Astrocyte of the hippocampus (primary cell): ENCODE results near the gene PGAP6.
"Not testable (repeated sequence)": the region's sequence is repeated elsewhere in the genome, so short reads cannot be mapped to it uniquely, and the experiment has no call there.

Experiments used
- DNase-seq: peaks from one replicate; pipeline ENCODE4 v3.0.0; 2011; ENCODE audit warnings: low read depth, low spot score

PGAP6 gene

DNA sequence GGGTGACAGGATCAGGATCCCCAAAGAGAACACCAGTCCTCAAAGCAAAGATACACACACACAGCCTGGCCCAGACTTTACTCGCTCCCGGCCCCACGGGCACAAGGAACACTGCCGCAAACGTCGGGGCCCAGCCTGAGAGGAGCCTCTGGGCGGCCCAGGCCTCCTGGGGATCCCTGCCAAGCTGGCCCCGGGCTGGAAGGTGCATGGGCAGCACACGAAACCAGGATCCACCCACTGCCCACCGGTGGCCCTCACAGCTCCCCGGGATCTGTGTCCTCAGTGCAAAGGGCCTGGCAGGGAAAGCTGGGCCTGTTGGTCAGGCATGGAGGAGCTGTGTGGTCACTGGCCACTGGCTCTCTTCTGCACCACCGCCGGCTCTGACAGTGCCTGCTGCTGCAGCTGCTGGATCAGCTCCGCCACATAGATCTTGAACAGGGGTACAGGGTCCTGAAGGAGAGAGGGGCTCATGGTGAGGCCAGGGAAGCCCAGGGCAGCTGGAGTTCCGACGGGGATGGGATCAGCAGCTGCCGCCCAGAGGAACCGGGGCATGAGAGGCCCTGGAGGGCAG, 14.4 kb downstream of the PGAP6 start:
- no peak for DNase-seq

DNA sequence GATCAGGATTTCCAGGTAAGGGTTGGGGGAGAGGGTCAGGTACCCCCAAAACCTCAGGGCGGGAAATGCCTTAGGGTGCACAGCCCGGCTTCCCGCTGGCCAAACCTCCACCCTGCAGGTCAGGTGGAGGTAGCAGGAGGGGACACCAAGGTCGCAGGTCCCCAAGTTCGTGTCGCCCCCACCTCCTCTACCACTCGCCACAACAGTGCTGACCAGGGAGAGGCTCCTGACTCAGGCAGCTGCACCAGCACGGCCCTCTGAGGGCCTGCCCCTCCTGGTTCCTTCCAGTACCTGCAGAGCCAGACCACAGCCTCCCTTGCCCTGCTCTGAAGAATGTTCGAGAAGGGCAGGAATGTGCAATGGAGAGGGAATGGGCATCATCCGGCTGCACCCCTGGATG, 15.3 kb downstream of the PGAP6 start:
- DNase-seq: no peak

DNA sequence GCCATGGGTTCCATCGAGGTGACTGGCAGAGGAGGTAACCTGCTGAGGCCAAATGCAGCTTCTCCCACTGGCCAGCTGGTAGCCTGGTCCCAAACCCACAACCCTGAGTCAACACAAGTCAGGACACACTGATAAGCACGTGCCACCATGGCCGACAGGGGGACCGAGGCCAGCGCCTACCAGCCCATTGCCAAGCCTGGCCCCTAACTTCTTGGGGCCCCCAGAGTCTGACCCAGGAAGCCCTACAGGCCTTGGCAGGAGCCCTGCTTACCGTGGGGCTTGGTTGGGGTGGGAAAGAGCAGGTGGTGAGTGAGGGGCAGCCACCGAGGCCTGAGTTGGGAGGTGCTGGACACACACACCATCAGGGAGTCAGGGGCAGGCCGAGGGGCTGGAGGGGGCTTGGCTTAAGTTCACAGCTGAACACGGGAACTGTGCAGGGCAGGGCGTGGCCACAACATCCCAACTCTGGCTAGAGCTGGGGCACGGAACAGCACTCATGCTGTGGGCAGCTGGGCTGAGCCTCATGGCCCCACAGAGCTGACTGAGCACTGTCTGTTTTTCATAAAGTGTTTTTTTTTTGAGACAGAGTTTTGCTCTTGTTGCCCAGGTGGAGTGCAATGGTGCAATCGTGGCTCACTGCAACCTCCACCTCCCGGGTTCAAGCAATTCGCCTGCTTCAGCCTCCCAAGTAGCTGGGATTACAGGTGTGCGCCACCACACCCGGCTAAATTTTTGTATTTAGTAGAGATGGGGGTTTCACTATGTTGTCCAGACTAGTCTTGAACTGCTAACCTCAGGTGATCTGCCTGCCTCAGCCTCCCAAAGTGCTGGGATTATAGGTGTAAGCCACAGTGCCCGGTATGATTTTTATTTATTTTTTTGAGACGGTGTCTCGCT, 16.9 kb downstream of the PGAP6 start:
- no peak for DNase-seq

GRCh38 chr16:363766-364490, 17.9 kb downstream of the PGAP6 start:
- DNase-seq: no peak

DNA sequence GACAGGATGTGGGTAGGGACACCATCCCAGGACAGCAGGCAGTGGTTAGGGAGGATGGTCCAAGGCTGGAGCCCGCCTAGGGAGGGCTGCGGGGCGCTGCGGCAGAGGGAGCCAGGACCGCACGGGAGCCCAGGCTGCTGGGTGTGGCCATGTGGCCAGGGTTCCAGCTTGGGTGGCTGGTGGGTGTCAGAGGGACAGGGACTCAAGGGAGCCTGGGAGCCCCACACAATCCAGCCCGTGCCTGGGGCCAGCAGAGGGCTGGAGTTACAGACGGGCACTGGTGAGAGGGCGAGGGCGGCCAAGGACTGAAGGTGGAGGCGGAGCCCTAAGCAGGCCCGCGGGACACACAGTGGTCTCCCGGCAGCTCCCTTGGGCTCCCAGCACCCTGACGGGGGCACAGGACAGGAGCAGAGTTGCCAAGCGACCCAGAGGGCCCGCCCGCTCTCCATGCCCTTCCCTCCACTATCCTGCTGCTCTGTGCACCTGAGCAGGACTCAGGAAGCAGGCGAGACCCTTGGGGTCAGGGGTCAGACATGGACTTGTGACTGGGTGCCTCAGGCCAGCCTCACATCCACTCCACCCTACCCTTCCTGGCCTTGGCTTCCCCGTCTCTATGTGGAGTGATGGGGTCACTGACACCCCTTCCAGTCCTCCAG, 18.5 kb downstream of the PGAP6 start:
- DNase-seq: no peak

DNA sequence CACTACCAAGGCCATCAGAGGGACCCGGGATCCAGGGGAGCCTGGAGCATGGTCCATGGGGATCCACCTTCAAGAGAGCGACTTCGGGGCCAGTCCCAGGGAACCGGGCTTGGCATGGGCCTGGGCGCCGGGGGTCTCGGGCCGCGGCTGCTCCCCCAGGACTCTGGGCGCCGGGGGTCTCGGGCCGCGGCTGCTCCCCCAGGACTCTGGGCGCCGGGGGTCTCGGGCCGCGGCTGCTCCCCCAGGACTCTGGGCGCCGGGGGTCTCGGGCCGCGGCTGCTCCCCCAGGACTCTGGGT, 19.1 kb downstream of the PGAP6 start:
- not testable (repeated sequence) for DNase-seq

- peak; percentile 86 for DNase-seq
Observed at GRCh38 chr16:361872-362701, 19.7 kb downstream of the PGAP6 start.

DNA sequence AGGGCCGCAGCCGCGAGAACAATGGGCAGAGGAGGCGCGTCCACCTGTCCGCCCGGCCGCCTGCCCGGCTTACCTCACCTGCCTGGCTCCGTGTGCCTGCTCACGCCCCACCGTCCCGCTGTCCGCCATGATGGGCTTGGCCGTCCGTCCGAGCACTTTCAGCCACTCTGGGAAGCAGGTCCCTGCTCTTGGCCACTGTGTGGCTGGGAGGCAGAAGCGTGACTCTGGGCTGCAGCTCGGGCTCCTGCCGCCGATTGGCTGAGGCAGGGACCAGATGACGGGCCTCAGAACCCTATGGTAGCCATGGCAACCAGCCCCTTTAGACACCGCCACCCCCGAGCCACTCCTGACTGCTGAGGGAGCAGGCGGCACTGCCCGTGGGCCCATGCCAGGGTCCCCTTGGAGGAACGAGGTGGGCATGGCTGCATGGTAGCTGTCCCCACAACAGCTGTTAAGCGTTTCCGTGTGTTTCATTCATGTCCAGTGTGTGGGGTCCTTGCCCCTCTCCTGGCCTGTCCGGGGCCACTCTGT, 20.4 kb downstream of the PGAP6 start:
- DNase-seq: no peak

GRCh38 chr16:360698-361336, 21.0 kb downstream of the PGAP6 start:
- DNase-seq: no peak

DNA sequence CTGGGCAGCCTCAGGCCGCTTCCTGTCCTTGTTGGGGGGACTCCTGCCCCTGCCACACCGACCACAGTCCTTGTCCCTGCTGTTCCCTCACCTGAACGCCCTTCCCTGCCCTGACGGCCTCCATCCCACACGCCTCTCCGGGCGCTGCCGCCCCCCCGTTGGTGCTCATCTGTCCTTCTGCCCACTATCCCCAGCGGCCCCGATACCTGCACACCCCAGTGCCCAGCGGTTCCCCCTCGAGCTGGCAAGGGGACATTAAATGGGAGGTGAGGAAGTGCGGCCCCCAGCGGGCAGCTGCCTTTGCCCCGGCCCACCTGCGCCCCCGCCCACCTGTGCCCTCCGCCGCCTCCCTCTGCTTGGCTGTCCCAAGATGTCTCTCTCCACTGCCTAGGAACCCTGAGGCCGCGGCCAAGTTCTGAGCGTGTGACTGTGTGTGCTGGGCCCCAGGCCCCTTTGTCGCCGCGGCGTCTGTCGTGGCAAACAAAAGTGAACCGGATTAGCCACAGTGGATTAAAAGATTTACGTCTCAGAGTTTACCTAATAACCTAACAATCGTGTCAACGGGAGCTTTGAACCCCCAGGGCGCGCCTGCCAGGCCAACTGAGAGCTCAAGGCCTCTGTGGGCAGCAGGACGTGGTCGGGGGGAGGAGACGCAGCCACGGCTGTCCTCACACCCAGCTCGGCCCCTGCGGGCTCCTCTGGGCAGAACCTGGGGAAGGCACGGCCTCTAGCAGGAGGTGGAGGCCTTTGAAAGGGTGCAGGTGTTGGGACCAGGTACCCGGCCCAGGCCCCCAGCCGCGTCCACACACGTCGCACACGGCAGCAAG, 21.7 kb downstream of the PGAP6 start:
- DNase-seq: no peak

DNA sequence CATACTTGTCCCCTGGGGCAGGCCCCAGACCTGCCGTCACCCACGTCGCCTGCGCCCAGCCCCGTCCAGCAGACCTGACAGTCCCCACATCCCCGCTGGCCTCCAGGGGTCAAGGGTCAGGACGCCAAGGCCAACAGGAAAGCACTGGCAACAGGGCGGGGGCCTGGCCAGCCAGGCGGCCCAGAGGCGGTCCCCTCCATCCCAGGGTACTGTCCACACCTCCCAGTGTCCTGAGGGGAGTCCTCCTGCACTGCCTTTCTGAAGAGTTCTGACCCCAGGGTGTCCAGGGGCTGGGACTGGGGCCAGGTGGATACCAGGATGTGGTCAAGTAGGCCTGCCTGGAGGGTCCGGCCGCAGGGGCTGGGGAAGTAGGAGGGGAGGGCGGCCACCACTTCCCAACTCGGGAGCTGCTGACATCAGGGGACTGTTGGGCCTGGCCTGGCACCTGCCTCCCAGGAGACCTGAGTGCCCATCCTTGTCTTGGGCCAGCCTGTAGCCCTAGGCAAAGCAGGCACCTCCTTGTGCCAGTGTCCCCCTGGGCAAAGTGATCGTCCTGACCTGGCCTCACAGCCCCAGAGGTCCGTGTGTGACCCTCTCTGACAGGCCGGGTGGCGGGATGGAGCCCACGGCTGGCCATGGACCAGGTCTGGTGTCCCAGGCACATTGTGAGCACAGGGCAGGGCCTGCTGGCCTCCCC, 22.6 kb downstream of the PGAP6 start:
- no peak for DNase-seq

GRCh38 chr16:356741-357140, 25.0 kb downstream of the PGAP6 start:
- DNase-seq: no peak

- no peak for DNase-seq
Observed at GRCh38 chr16:354971-355461, 26.8 kb downstream of the PGAP6 start.

DNA sequence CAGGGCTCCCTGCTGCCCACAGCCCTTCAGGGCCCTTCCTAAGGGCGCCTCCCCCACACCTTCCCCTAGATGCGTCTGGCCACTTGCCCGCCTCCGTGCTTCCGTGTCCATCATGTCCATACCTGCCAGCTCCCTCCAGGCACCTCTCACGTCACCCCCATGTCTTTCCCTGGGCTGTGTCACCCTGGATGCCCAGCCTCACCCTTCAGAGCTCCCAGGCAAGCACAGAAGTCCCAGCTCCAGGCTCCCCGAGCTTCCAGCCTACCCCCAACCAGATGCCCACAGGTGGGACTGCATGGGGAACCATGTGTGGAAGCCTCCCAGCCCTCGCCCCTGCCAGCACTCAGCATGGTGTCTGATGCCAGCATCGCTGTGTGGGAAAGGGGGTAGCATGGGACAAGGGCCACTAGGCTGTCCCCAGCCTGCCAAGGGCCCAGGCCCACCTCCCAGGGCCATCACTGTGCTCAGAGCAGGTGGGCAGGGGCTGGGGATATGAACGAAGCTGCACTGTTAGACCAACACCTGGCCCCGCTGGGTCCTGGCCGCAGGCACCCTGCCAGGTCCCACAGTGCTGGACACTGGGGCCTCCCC, 27.4 kb downstream of the PGAP6 start:
- no peak for DNase-seq

- no peak for DNase-seq
Observed at GRCh38 chr16:353404-354290, 28.1 kb downstream of the PGAP6 start.

- DNase-seq: peak; percentile 97
Observed at GRCh38 chr16:352547-353403, 29.0 kb downstream of the PGAP6 start, which contains the start of gene AXIN1. TSS of gene AXIN1 (minus strand) at chr16:352723. CDS start at chr16:347025, 5,698 bp downstream.
